Uterus (tissue), 2 donors: Measurements from ENCODE around the gene FAM53B.

ENCODE experiments used
- CTCF ChIP-seq, 4 experiments: fragments of 200-600 bp in 2 of 4; fragments of 450-650 bp in 2 of 4; sonication (generic) in 2 of 4; IDR thresholded peaks; one replicate each; pipeline ENCODE4 v1.5.1; 2016 to 2019; ENCODE audit warnings: antibody characterized with exemption in 4 of 4, mild to moderate bottlenecking in 2 of 4, moderate library complexity in 1 of 4
- POLR2A ChIP-seq, 2 donors: fragments of 450-650 bp; IDR thresholded peaks; one replicate each; pipeline ENCODE4 v1.6.1; 2016; ENCODE audit warnings: antibody characterized with exemption in 2 of 2, mild to moderate bottlenecking in 1 of 2, moderate library complexity in 1 of 2

DNA sequence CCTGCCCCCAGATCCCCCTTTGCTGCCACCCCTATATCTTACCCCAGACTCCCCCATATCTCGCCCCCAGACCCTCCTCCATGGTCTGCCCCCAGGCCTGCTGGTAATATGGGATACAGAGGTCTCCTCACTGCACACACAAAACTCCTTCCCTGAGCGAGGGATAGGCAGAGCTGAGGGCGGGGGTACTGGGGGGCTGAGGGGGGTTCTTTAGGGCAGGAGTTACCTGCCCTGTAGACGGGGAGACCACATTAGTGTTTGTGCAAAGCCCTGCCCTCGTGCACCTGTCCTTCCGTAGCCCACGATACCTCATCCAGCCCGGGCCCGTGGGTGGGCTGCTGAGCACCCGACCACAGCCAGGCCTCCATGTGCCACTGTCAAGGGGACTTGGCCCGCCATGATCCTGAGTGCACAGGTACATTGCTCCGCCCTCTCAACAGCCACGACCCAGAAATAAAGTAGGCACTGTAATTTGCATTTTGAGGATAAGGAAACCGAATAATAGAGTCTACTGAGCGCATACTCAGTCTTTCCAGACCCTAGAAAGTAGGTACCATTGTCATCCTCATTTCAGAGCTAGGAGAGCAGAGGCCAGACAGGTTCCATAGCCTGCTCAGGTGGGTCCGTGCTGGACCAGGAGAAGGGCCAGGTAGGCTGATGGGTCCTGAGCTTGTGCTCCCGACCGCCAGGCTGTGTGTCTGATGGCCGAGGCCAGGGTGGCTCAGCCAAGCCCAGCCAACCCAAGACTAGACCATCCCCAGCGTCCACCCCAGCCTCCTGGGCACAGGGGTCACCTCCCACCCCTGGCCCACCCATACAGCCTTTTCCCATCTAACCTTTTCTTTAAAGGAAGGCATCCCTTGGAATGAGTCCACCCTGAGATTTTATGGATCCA, 167.4 kb downstream of the FAM53B start:
- TF ChIP-seq CTCF (IDR thresholded peaks at IDR 0.05) (no peak), POLR2A (IDR thresholded peaks at IDR 0.05) (no peak)
